ENCODE results near the gene SLC12A2. TPM values are rescaled to one million over a fixed set of nuclear protein-coding genes. Genes with fewer than 3 reads are reported as not detected.

The SLC12A2 gene
- total and polyA plus RNA-seq, 2 donors from 2014 or later, result 3.8 to 21.0 TPM

DNA sequence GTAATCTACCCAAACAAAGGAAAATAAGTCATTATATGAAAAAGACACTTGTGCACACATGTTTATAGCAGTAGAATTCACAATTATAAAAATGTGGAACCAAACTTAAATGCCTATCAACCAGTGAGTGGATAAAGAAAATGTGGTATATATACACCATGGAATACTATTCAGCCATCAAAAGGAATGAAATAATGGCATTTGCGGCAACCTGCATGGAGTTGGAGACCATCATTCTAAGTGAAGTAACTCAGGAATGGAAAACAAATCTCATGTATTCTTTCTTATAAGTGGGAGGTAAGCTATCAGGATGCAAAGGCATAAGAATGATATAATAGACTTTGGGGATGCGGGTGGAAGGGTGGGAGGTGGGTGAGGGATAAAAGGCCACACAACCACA is 34.6 kb downstream of the SLC12A2 start:
- Histone ChIP-seq H3K27me3 (ENCODE audit: control insufficient read depth, insufficient read depth, low read length) (no peaks in the 10 kb centered on the region), H3K9me3 (ENCODE audit: control insufficient read depth in 2 of 3, insufficient read depth in 1 of 3, low read length in 3 of 3) (no peaks in the 10 kb centered on the region), H3K4me1 (ENCODE audit: control insufficient read depth in 2 of 3, insufficient read depth in 2 of 3, low read depth in 1 of 3, low read length in 3 of 3) (no peaks in the 10 kb centered on the region), H3K9ac (ENCODE audit: low read length in 3 of 3) (no peak overlapping the region), H3K36me3 (ENCODE audit: control insufficient read depth in 2 of 3, insufficient read depth in 3 of 3, low read length in 3 of 3) (peaks cover 3 to 8% (median 6%) of the 10 kb centered on the region in 3 donors), H3K4me3 (ENCODE audit: low read length in 3 of 3) (no peak overlapping the region), H3K27ac (ENCODE audit: low read depth in 2 of 2, low read length in 2 of 2) (no peak overlapping the region)
- intact Hi-C loops (cut with DNase I), result no loop called here
- no peak for TF ChIP-seq CTCF (IDR thresholded peaks at IDR 0.05; ENCODE audit: borderline replicate concordance, extremely low read depth, insufficient read depth)
- FAIRE-seq (no peak), DNase-seq (no peak)

DNA sequence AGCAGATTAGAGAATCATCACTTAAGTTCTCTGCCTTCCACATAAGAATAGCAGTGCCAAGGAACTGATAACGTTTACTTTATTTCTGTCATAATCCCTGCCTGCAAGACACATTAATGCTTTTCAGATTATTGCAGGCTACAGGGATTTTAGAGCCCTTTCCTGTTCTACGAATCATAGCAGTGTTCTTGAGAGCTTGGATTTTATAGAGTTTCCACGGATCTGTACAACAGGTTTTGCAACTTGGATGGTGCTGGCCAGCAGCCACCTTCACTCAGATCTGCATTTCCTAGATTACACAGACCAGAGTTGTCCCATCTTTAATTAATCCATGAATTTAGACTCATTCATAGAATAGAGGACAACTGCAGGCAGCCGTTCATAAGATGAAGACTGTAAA is 38.1 kb downstream of the SLC12A2 start:
- no peak for TF ChIP-seq CTCF (IDR thresholded peaks at IDR 0.05; ENCODE audit: borderline replicate concordance, extremely low read depth, insufficient read depth)
- Histone ChIP-seq H3K27ac (ENCODE audit: low read depth in 2 of 2, low read length in 2 of 2) (no peak overlapping the region), H3K4me3 (ENCODE audit: low read length in 3 of 3) (no peak overlapping the region), H3K36me3 (ENCODE audit: control insufficient read depth in 2 of 3, insufficient read depth in 3 of 3, low read length in 3 of 3) (no peaks in the 10 kb centered on the region), H3K27me3 (ENCODE audit: control insufficient read depth, insufficient read depth, low read length) (no peaks in the 10 kb centered on the region), H3K9ac (ENCODE audit: low read length in 3 of 3) (no peak overlapping the region), H3K9me3 (ENCODE audit: control insufficient read depth in 2 of 3, insufficient read depth in 1 of 3, low read length in 3 of 3) (no peaks in the 10 kb centered on the region), H3K4me1 (ENCODE audit: control insufficient read depth in 2 of 3, insufficient read depth in 2 of 3, low read depth in 1 of 3, low read length in 3 of 3) (no peaks in the 10 kb centered on the region)
- intact Hi-C loops (cut with DNase I), result no loop called here
- no peak for FAIRE-seq
- DNase-seq, result peak in 2 of 5 donors; percentile 9 to 10

DNA sequence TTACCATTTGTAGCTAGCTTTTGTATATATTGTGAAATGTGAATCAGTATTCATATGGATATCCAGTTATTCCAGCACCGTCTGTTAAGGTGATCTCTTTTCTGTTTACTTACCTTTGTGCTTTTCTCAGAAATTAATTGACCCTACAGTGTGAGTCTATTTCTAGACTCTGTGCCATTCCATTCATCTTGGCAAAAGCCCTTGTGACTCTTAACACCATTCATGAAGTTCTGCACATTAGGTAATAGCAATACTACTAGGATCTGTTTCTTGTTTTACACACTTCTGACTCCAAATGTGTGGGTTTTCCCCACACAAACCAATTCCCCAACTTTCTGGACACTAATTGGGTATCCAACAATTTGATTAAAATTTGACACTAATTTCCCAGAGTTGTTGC is 40.4 kb downstream of the SLC12A2 start:
- FAIRE-seq (no peak), DNase-seq (no peak)
- Histone ChIP-seq H3K27ac (ENCODE audit: low read depth in 2 of 2, low read length in 2 of 2) (no peak overlapping the region), H3K9ac (ENCODE audit: low read length in 3 of 3) (no peak overlapping the region), H3K4me1 (ENCODE audit: control insufficient read depth in 2 of 3, insufficient read depth in 2 of 3, low read depth in 1 of 3, low read length in 3 of 3) (no peaks in the 10 kb centered on the region), H3K36me3 (ENCODE audit: control insufficient read depth in 2 of 3, insufficient read depth in 3 of 3, low read length in 3 of 3) (no peaks in the 10 kb centered on the region), H3K4me3 (ENCODE audit: low read length in 3 of 3) (no peak overlapping the region), H3K27me3 (ENCODE audit: control insufficient read depth, insufficient read depth, low read length) (no peaks in the 10 kb centered on the region), H3K9me3 (ENCODE audit: control insufficient read depth in 2 of 3, insufficient read depth in 1 of 3, low read length in 3 of 3) (no peaks in the 10 kb centered on the region)
- intact Hi-C loops (cut with DNase I), result no loop called here
- TF ChIP-seq CTCF (IDR thresholded peaks at IDR 0.05; ENCODE audit: borderline replicate concordance, extremely low read depth, insufficient read depth), result no peak

DNA sequence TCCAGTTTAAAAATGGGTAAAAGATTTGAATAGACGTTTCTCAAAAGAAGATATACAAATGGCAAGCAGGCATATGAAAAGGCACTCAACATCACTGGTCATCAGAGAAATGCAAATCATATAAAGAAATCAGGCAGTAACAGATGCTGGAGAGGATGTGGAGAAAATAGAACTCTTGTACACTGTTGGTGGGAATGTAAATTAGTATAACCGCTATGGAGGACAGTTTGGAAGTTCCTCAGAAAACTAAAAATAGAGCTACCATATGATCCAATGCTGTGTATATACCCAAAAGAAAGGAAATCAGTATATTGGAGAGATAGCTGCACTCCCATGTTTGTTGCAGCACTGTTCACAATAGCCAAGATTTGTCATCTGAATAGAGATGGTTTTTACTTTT is 42.7 kb downstream of the SLC12A2 start:
- intact Hi-C loops (cut with DNase I), result no loop called here
- H3K4me3 ChIP-seq (ENCODE audit: low read length in 3 of 3), result no peak overlapping the region
- no peaks in the 10 kb centered on the region for H3K4me1 ChIP-seq (ENCODE audit: control insufficient read depth in 2 of 3, insufficient read depth in 2 of 3, low read depth in 1 of 3, low read length in 3 of 3)
- H3K9me3 ChIP-seq (ENCODE audit: control insufficient read depth in 2 of 3, insufficient read depth in 1 of 3, low read length in 3 of 3), result no peaks in the 10 kb centered on the region
- FAIRE-seq (no peak), DNase-seq (no peak)
- no peak overlapping the region for H3K27ac ChIP-seq (ENCODE audit: low read depth in 2 of 2, low read length in 2 of 2)
- H3K27me3 ChIP-seq (ENCODE audit: control insufficient read depth, insufficient read depth, low read length), result no peaks in the 10 kb centered on the region
- no peak overlapping the region for H3K9ac ChIP-seq (ENCODE audit: low read length in 3 of 3)
- no peaks in the 10 kb centered on the region for H3K36me3 ChIP-seq (ENCODE audit: control insufficient read depth in 2 of 3, insufficient read depth in 3 of 3, low read length in 3 of 3)
- no peak for TF ChIP-seq CTCF (IDR thresholded peaks at IDR 0.05; ENCODE audit: borderline replicate concordance, extremely low read depth, insufficient read depth)

Data from kidney (tissue), 14 donors.